Measurements from ENCODE around the gene C7orf57. TPM values are rescaled to one million over a fixed set of nuclear protein-coding genes. Genes with fewer than 3 reads are reported as not detected.

The C7orf57 gene
- total RNA-seq, 1 donor from 2014 or later = not detected

DNA sequence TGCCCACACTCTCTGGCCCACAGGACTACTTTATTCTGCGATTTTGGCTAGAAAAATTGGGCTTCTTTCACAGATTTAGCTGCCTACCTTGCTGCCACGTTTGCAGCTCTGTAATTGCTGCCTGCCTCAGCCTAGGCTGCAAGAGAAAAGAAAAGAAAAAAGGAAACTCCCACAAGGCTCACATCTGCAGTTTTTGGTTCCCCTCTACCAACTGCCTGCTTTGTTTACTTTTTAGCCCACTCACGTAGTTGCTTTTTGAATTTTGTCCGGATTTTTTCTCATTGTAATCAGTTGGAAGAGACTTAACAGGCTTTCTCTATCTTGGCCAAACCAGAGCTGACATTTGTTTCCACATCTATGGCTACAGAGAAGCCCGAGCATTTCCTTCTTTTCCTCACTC is 30.7 kb upstream of the C7orf57 start:
- DNase-seq (ENCODE audit: low spot score) = no peak
- Mint-ChIP-seq H3K27ac (ENCODE audit: unreplicated experiment) (no peak overlapping the region), H3K4me1 (ENCODE audit: unreplicated experiment) (no peaks in the 10 kb centered on the region), H3K9me3 (ENCODE audit: unreplicated experiment) (no peaks in the 10 kb centered on the region), H3K36me3 (ENCODE audit: low read depth, unreplicated experiment) (no peaks in the 10 kb centered on the region), H3K27me3 (ENCODE audit: unreplicated experiment) (no peaks in the 10 kb centered on the region), H3K4me3 (ENCODE audit: unreplicated experiment) (no peak overlapping the region)
- TF ChIP-seq, protein P1, sequence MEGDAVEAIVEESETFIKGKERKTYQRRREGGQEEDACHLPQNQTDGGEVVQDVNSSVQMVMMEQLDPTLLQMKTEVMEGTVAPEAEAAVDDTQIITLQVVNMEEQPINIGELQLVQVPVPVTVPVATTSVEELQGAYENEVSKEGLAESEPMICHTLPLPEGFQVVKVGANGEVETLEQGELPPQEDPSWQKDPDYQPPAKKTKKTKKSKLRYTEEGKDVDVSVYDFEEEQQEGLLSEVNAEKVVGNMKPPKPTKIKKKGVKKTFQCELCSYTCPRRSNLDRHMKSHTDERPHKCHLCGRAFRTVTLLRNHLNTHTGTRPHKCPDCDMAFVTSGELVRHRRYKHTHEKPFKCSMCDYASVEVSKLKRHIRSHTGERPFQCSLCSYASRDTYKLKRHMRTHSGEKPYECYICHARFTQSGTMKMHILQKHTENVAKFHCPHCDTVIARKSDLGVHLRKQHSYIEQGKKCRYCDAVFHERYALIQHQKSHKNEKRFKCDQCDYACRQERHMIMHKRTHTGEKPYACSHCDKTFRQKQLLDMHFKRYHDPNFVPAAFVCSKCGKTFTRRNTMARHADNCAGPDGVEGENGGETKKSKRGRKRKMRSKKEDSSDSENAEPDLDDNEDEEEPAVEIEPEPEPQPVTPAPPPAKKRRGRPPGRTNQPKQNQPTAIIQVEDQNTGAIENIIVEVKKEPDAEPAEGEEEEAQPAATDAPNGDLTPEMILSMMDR (IDR thresholded peaks at IDR 0.05; ENCODE audit: unreplicated experiment) = no peak

DNA sequence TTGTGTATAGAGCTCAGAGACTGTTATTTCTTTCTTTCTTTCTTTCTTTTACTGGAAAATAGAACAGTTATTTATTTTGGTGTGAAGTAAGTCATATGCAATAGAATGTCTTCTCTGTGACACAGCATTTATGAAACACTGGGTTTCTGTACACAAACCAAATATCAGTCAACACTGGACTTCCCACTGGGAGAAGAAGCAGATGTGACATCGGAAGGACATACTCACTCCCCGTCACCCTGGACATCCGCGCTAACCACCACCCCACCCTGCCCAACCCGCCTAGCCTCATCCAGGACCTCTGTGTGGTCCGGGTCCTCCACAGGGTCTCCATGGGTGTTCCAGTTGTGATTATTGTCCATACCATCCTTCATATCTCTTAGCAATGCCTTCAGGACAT is 28.5 kb upstream of the C7orf57 start:
- DNase-seq (ENCODE audit: low spot score) = no peak
- H3K9me3 Mint-ChIP-seq (ENCODE audit: unreplicated experiment) = no peaks in the 10 kb centered on the region

DNA sequence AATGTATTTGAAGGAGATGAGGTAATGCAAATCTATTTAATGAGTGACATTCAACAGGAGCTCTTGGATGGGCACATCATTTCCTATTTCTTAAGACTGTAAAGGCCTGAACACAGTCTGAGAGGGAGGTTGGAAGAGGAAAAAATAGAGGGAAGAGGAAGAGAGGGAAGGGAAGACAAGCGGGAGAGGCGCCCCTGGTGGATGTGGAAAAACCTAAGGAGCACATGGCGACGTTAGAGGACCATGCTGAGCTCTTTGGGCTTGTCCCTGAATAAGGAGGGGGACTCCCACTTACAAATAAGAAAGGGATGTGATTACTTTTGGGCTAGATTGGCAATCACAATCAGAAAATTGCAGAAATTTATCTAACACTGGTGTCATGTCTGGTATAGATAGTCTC is 26.1 kb upstream of the C7orf57 start:
- no peak overlapping the region for H3K27ac Mint-ChIP-seq (ENCODE audit: unreplicated experiment)
- DNase-seq (ENCODE audit: low spot score) = no peak
- no peaks in the 10 kb centered on the region for H3K9me3 Mint-ChIP-seq (ENCODE audit: unreplicated experiment)
- TF ChIP-seq, protein P1 (IDR thresholded peaks at IDR 0.05; ENCODE audit: unreplicated experiment) = no peak
- H3K27me3 Mint-ChIP-seq (ENCODE audit: unreplicated experiment) = no peaks in the 10 kb centered on the region
- H3K36me3 Mint-ChIP-seq (ENCODE audit: low read depth, unreplicated experiment) = peaks cover 3% of the 10 kb centered on the region
- no peak overlapping the region for H3K4me3 Mint-ChIP-seq (ENCODE audit: unreplicated experiment)
- H3K4me1 Mint-ChIP-seq (ENCODE audit: unreplicated experiment) = no peaks in the 10 kb centered on the region

More for the DNA sequence above, 28.5 kb upstream of the C7orf57 start:
- Mint-ChIP-seq H3K4me3 (ENCODE audit: unreplicated experiment) (no peak overlapping the region), H3K27ac (ENCODE audit: unreplicated experiment) (no peak overlapping the region), H3K4me1 (ENCODE audit: unreplicated experiment) (no peaks in the 10 kb centered on the region), H3K27me3 (ENCODE audit: unreplicated experiment) (no peaks in the 10 kb centered on the region), H3K36me3 (ENCODE audit: low read depth, unreplicated experiment) (peaks cover 3% of the 10 kb centered on the region)
- TF ChIP-seq, protein P1 (IDR thresholded peaks at IDR 0.05; ENCODE audit: unreplicated experiment) = no peak

DNA sequence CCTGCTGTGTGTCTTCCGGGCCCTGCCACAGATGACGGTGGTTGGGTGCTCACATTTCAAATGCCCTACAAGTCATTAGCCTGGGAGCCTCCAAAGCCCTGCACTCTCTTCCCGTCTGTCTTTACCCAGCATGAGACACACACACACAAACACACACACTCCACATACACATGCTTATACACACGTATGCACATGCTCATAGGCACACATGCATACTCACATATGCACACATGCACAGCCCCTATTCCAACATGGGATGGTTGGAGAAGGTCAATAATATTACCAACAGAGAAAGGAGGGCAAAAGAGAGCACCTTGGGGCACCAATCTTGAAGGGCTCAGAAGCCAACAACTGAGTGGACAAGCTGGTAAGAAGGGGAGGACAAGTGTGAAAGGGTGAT is 25.4 kb upstream of the C7orf57 start:
- H3K4me3 Mint-ChIP-seq (ENCODE audit: unreplicated experiment) = no peak overlapping the region
- no peak for DNase-seq (ENCODE audit: low spot score)

DNA sequence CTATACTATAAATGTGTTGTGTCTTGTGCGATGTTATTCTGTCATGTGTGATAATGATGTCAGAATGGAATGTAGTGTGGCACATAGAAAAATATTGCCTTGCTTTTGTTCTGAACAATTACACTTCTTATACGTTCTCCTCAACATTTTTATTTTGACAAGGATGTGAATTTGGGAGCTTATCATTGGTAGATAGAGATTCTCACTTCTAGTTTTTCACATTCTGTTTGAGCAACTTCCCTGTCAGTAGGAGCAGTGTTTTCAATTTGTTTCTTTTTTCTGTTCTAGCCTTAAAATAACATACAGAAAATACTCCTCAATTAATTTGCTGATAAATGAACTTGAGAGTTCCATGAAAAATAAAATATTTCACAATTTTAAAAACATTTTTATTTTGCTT is 24.0 kb upstream of the C7orf57 start:
- Mint-ChIP-seq H3K27ac (ENCODE audit: unreplicated experiment) (no peak overlapping the region), H3K4me1 (ENCODE audit: unreplicated experiment) (no peaks in the 10 kb centered on the region), H3K36me3 (ENCODE audit: low read depth, unreplicated experiment) (peaks cover 3% of the 10 kb centered on the region), H3K9me3 (ENCODE audit: unreplicated experiment) (no peaks in the 10 kb centered on the region), H3K27me3 (ENCODE audit: unreplicated experiment) (no peaks in the 10 kb centered on the region), H3K4me3 (ENCODE audit: unreplicated experiment) (no peak overlapping the region)
- TF ChIP-seq, protein P1 (IDR thresholded peaks at IDR 0.05; ENCODE audit: unreplicated experiment) = no peak
- DNase-seq (ENCODE audit: low spot score) = no peak

More for the DNA sequence above, 25.4 kb upstream of the C7orf57 start:
- Mint-ChIP-seq H3K4me1 (ENCODE audit: unreplicated experiment) (no peaks in the 10 kb centered on the region), H3K27ac (ENCODE audit: unreplicated experiment) (no peak overlapping the region), H3K36me3 (ENCODE audit: low read depth, unreplicated experiment) (peaks cover 3% of the 10 kb centered on the region), H3K9me3 (ENCODE audit: unreplicated experiment) (no peaks in the 10 kb centered on the region), H3K27me3 (ENCODE audit: unreplicated experiment) (no peaks in the 10 kb centered on the region)
- TF ChIP-seq, protein P1 (IDR thresholded peaks at IDR 0.05; ENCODE audit: unreplicated experiment) = no peak
